GM18511 (cell line): Measurements from ENCODE around the gene ECM2.

Source experiments
- ATAC-seq: cut with Tn5 transposase; IDR thresholded peaks from one replicate; pipeline ENCODE4 v1.9.1; 2021; ENCODE audit warnings: mild to moderate bottlenecking, moderate library complexity; ENCODE audit not compliant: unreplicated experiment

Gene ECM2

GRCh38 chr9:92468206-92468605, 67.6 kb downstream of the ECM2 start:
- no peak for ATAC-seq

- no peak for ATAC-seq
Observed at GRCh38 chr9:92467511-92467910, 68.3 kb downstream of the ECM2 start.

GRCh38 chr9:92467041-92467440, 68.7 kb downstream of the ECM2 start:
- ATAC-seq = no peak

GRCh38 chr9:92463984-92464383, 71.8 kb downstream of the ECM2 start:
- ATAC-seq = no peak

- ATAC-seq = no peak
Observed at GRCh38 chr9:92463387-92463786, 72.4 kb downstream of the ECM2 start.

GRCh38 chr9:92457576-92457975, 78.2 kb downstream of the ECM2 start:
- no peak for ATAC-seq

GRCh38 chr9:92455217-92455616, 80.6 kb downstream of the ECM2 start:
- ATAC-seq = no peak

- no peak for ATAC-seq
Observed at GRCh38 chr9:92446536-92446935, 89.3 kb downstream of the ECM2 start.
